Measurements from ENCODE around the gene U2AF2.

Gene U2AF2

DNA sequence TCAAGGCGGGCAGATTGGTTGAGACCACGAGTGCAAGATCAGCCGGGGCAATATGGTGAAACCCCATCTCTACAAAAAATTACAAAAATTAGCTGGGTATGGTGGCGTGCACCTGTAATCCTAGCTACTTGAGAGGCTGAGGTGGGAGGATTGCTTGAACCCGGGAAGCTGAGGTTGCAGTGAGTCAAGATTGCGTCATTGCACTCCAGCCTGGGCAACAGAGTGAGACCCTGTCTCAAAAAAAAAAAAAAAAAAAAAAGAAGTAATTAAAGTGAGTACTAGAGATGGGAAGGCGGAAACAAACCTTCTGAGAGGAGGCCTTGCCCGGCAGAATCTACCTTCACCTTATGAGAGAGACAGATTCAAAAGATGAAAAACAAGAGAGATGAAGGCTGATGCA, 68.7 kb downstream of the U2AF2 start:
- H3K4me1 ChIP-seq (ENCODE audit: insufficient read depth, poor library complexity, severe bottlenecking), result no peaks in the 10 kb centered on the region
- ATAC-seq (ENCODE audit: low read depth) (no peak), DNase-seq (ENCODE audit: low spot score) (no peak)
- no peaks in the 10 kb centered on the region for H3K27me3 ChIP-seq (ENCODE audit: insufficient read depth, poor library complexity, severe bottlenecking)
- no peaks in the 10 kb centered on the region for H3K36me3 ChIP-seq (ENCODE audit: low read depth)
- H3K9me3 ChIP-seq (ENCODE audit: severe bottlenecking), result no peaks in the 10 kb centered on the region
- H3K27ac ChIP-seq (ENCODE audit: poor library complexity, severe bottlenecking), result no peak overlapping the region
- H3K4me3 ChIP-seq (ENCODE audit: severe bottlenecking), result no peak overlapping the region
- TF ChIP-seq, protein P1, sequence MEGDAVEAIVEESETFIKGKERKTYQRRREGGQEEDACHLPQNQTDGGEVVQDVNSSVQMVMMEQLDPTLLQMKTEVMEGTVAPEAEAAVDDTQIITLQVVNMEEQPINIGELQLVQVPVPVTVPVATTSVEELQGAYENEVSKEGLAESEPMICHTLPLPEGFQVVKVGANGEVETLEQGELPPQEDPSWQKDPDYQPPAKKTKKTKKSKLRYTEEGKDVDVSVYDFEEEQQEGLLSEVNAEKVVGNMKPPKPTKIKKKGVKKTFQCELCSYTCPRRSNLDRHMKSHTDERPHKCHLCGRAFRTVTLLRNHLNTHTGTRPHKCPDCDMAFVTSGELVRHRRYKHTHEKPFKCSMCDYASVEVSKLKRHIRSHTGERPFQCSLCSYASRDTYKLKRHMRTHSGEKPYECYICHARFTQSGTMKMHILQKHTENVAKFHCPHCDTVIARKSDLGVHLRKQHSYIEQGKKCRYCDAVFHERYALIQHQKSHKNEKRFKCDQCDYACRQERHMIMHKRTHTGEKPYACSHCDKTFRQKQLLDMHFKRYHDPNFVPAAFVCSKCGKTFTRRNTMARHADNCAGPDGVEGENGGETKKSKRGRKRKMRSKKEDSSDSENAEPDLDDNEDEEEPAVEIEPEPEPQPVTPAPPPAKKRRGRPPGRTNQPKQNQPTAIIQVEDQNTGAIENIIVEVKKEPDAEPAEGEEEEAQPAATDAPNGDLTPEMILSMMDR (IDR thresholded peaks at IDR 0.05; ENCODE audit: poor library complexity, severe bottlenecking), result no peak

Data from RWPE2 (cell line).